A549 (cell line): ENCODE results near the gene ADARB2. TPM values are rescaled to one million over a fixed set of nuclear protein-coding genes. Genes with fewer than 3 reads are reported as not detected.

Source experiments
- ATAC-seq, 2 experiments: fragments of 200-7000 bp in 1 of 2; fragments of >200 bp in 1 of 2; cut with Nextera tagmentation in 1 of 2; cut with Tn5 transposase in 1 of 2; 3 replicates each; pipeline versions ENCODE4 v1.8.0 to v1.9.1; 2018 to 2020; ENCODE audit warnings: mild to moderate bottlenecking in 1 of 2, moderate library complexity in 1 of 2
- CTCF ChIA-PET: fragments of 300-600 bp; sonication (Branson Sonifier 250); formaldehyde crosslinking; extraction: SDS; loops from one replicate; lab custom pipeline; 2021; ENCODE audit warnings: antibody characterized with exemption, inconsistent platforms; lab: Yijun Ruan, JAX
- POLR2A ChIA-PET: fragments of 350-600 bp; formaldehyde crosslinking; extraction: SDS; loops from one replicate; lab custom pipeline; 2021; ENCODE audit warnings: antibody characterized with exemption, inconsistent platforms; lab: Yijun Ruan, JAX
- DNase-seq, 2 experiments: peaks; one replicate each; pipeline versions ENCODE4 v3.0.0 to v3.0.0-alpha.2; 2011 to 2016; ENCODE audit warnings: low read depth in 1 of 2, low spot score in 1 of 2
- FAIRE-seq: peaks from 2 replicates; lab custom pipeline; 2011; peaks lifted over from hg19 to GRCh38; lab: Jason Lieb, UNC
- H3K27ac ChIP-seq, 2 experiments: fragments of >200 bp; sonication (Bioruptor Twin); formaldehyde crosslinking; 3 replicates each; pipeline ENCODE4 v1.5.1; 2016 to 2017
- H3K4me1 ChIP-seq: fragments of >200 bp; sonication (Bioruptor Twin); formaldehyde crosslinking; 3 replicates; pipeline ENCODE4 v1.6.1; 2016
- H3K4me2 ChIP-seq: fragments of >200 bp; sonication (Bioruptor Twin); formaldehyde crosslinking; 3 replicates; pipeline ENCODE4 v1.6.1; 2016
- H3K4me3 ChIP-seq: fragments of >200 bp; sonication (Bioruptor Twin); formaldehyde crosslinking; 3 replicates; pipeline ENCODE4 v1.5.1; 2016
- H3K9me3 ChIP-seq: fragments of >200 bp; sonication (Bioruptor Twin); formaldehyde crosslinking; 3 replicates; pipeline ENCODE4 v1.6.1; 2016
- ATOH8 ChIP-seq: fragments of 250-450 bp; sonication (Bioruptor Pico); IDR thresholded peaks from 2 replicates; pipeline ENCODE4 v1.5.0; 2020; ENCODE audit warnings: low read depth, mild to moderate bottlenecking, moderate library complexity
- BCL3 ChIP-seq: fragments of >200 bp; sonication (Bioruptor Twin); formaldehyde crosslinking; IDR thresholded peaks from 3 replicates; pipeline ENCODE4 v1.6.1; 2016
- BHLHE40 ChIP-seq: IDR thresholded peaks from 2 replicates; pipeline ENCODE4 v1.6.1; 2012; ENCODE audit warnings: low read depth, low read length, inconsistent platforms
- CHD2 ChIP-seq: fragments of 150-350 bp; IDR thresholded peaks from 2 replicates; pipeline ENCODE4 v1.6.1; 2014; ENCODE audit warnings: low read length; ENCODE audit not compliant: partially characterized antibody
- CHD4 ChIP-seq: fragments of 200-600 bp; sonication (generic); IDR thresholded peaks from 2 replicates; pipeline ENCODE4 v1.6.1; 2016; ENCODE audit warnings: antibody characterized with exemption, mild to moderate bottlenecking, borderline replicate concordance
- E2F6 ChIP-seq: IDR thresholded peaks from 2 replicates; pipeline ENCODE4 v1.6.1; 2012; ENCODE audit warnings: low read depth, borderline replicate concordance
- EHMT2 ChIP-seq: fragments of 200-600 bp; sonication (generic); IDR thresholded peaks from 2 replicates; pipeline ENCODE4 v1.6.1; 2016; ENCODE audit warnings: antibody characterized with exemption, low read depth, mild to moderate bottlenecking, moderate library complexity
- ELK1 ChIP-seq: fragments of 150-350 bp; IDR thresholded peaks from 2 replicates; pipeline ENCODE4 v1.6.1; 2014; ENCODE audit warnings: low read depth, mild to moderate bottlenecking, low read length
- ESRRA ChIP-seq: fragments of 150-350 bp; IDR thresholded peaks from 2 replicates; pipeline ENCODE4 v1.6.1; 2014; ENCODE audit warnings: mild to moderate bottlenecking, low read length, borderline replicate concordance
- FOXS1 ChIP-seq: fragments of 250-450 bp; sonication (Bioruptor Pico); IDR thresholded peaks from 2 replicates; pipeline ENCODE4 v1.5.0; 2020; ENCODE audit warnings: mild to moderate bottlenecking, moderate library complexity
- HES2 ChIP-seq: fragments of >200 bp; sonication (Bioruptor Twin); formaldehyde crosslinking; IDR thresholded peaks from 2 replicates; pipeline ENCODE4 v1.6.1; 2016
- HEYL ChIP-seq: fragments of 250-450 bp; sonication (Bioruptor Pico); IDR thresholded peaks from 2 replicates; pipeline ENCODE4 v1.8.0; 2021; ENCODE audit warnings: mild to moderate bottlenecking, moderate library complexity
- HOXB5 ChIP-seq: fragments of 250-450 bp; sonication (Bioruptor Pico); IDR thresholded peaks from 2 replicates; pipeline ENCODE4 v1.5.0; 2020; ENCODE audit warnings: mild to moderate bottlenecking, moderate library complexity
- MAFK ChIP-seq: fragments of 450-650 bp; IDR thresholded peaks from 2 replicates; pipeline ENCODE4 v1.6.1; 2014; ENCODE audit not compliant: partially characterized antibody
- MYC ChIP-seq: IDR thresholded peaks from 2 replicates; pipeline ENCODE4 v1.6.1; 2012; ENCODE audit warnings: mild to moderate bottlenecking, inconsistent platforms, low read length, improper control_type of control experiment, borderline replicate concordance
- NFE2L2 ChIP-seq: fragments of 150-350 bp; conservative IDR thresholded peaks from 2 replicates; pipeline ENCODE4 v1.6.1; 2014; ENCODE audit warnings: low read length
- NR3C1 ChIP-seq: fragments of >200 bp; sonication (Bioruptor Twin); formaldehyde crosslinking; IDR thresholded peaks from 3 replicates; pipeline ENCODE4 v1.6.1; 2017
- PHF8 ChIP-seq: fragments of 200-600 bp; sonication (generic); IDR thresholded peaks from 2 replicates; pipeline ENCODE4 v1.6.1; 2016; ENCODE audit warnings: low read depth, mild to moderate bottlenecking, antibody characterized with exemption, moderate library complexity, borderline replicate concordance
- POLR2A ChIP-seq: IDR thresholded peaks from 2 replicates; pipeline ENCODE4 v1.6.1; 2012; ENCODE audit warnings: mild to moderate bottlenecking, low read length
- POLR2AphosphoS2 ChIP-seq: conservative IDR thresholded peaks from 2 replicates; pipeline ENCODE4 v1.6.1; 2012; ENCODE audit warnings: low read length, improper control_type of control experiment, inconsistent platforms
- RAD21 ChIP-seq, 2 experiments: fragments of >200 bp in 1 of 2; sonication (Bioruptor Twin) in 1 of 2; formaldehyde crosslinking in 1 of 2; IDR thresholded peaks in 1 of 2; conservative IDR thresholded peaks in 1 of 2; 2 replicates in 1 of 2; 3 replicates in 1 of 2; pipeline ENCODE4 v1.6.1; 2012 to 2018; ENCODE audit warnings: inconsistent platforms in 1 of 2
- RARB ChIP-seq: fragments of 250-450 bp; sonication (Bioruptor Pico); IDR thresholded peaks from 2 replicates; pipeline ENCODE4 v1.8.0; 2021; ENCODE audit warnings: mild to moderate bottlenecking, moderate library complexity
- SREBF2 ChIP-seq: fragments of 450-650 bp; IDR thresholded peaks from 2 replicates; pipeline ENCODE4 v1.6.1; 2014; ENCODE audit warnings: mild to moderate bottlenecking, moderate library complexity
- TFCP2L1 ChIP-seq: fragments of 250-450 bp; sonication (Bioruptor Pico); IDR thresholded peaks from 2 replicates; pipeline ENCODE4 v1.5.0; 2021; ENCODE audit warnings: mild to moderate bottlenecking
- USF2 ChIP-seq: fragments of 450-650 bp; IDR thresholded peaks from 2 replicates; pipeline ENCODE4 v1.6.1; 2014; ENCODE audit warnings: antibody characterized with exemption
- ZFP36 ChIP-seq: fragments of 450-650 bp; IDR thresholded peaks from 2 replicates; pipeline ENCODE4 v1.6.1; 2014; ENCODE audit warnings: borderline replicate concordance; ENCODE audit not compliant: partially characterized antibody
- ZNF302 ChIP-seq: fragments of 250-450 bp; sonication (Bioruptor Pico); IDR thresholded peaks from 2 replicates; pipeline ENCODE4 v1.9.0; 2021; ENCODE audit warnings: inconsistent platforms, mild to moderate bottlenecking, moderate library complexity
- WGBS: methylation state at CpG from one replicate; pipeline ENCODE4 v1.1.6; 2017; ENCODE audit errors: missing lambda C conversion rate; 5-methylcytosine and 5-hydroxymethylcytosine counted together
- polyA plus RNA-seq, 4 experiments: library from polyadenylated mRNA; depleted of rRNA in 3 of 4; stranded (reverse); fragments of >200 nt; fragmentation: RNase III in 1 of 4; extraction: RNeasy Plus Mini Kit Qiagen cat#74134 plus additional on column Dnase treatment in 1 of 4; gene quantifications; 2 replicates in 3 of 4; 3 replicates in 1 of 4; pipeline ENCODE4 v1.2.3, GENCODE V29; 2011 to 2017

The ADARB2 gene
- polyA plus RNA-seq, 2 of the 4 experiments (the other 2 are of a cell fraction): not detected

- TF ChIP-seq ELK1 (no peak), HOXB5 (CRISPR knock-in tag) (no peak), ATOH8 (CRISPR knock-in tag) (no peak), ZNF302 (CRISPR knock-in tag) (no peak), NR3C1 (no peak), CHD2 (no peak), RAD21 (conservative IDR thresholded peaks at IDR 0.05 in 1 of 2, IDR thresholded peaks at IDR 0.05 in 1 of 2) (no peak), PHF8 (no peak)
These were observed 437.1 kb downstream of the ADARB2 start (continued) for GRCh38 chr10:1300218-1300617.

- Histone ChIP-seq H3K4me2 (no peak overlapping the region), H3K4me1 (no peaks in the 10 kb centered on the region), H3K9me3 (no peaks in the 10 kb centered on the region), H3K27ac (no peak overlapping the region), H3K4me3 (no peak overlapping the region)
- DNase-seq (no peak), FAIRE-seq (no peak), ATAC-seq (peak in 1 of 2 experiments; percentile 41; a peak in 3 of 6 replicates)
- TF ChIP-seq FOXS1 (CRISPR knock-in tag) (no peak), NR3C1 (no peak), HEYL (CRISPR knock-in tag) (no peak), POLR2A (no peak), CHD2 (no peak), RARB (CRISPR knock-in tag) (no peak), ESRRA (no peak), E2F6 (no peak), MAFK (no peak), EHMT2 (no peak)
- ChIA-PET CTCF (no interaction called here), POLR2A (no interaction called here)
- 18% methylated on average over 12 of the region's 12 CpGs for WGBS
These were observed 438.1 kb downstream of the ADARB2 start for GRCh38 chr10:1299041-1299726.

GRCh38 chr10:1297566-1298301 is 439.6 kb downstream of the ADARB2 start:
- H3K4me1 ChIP-seq: no peaks in the 10 kb centered on the region
- H3K4me2 ChIP-seq: no peak overlapping the region
- ChIA-PET CTCF (no interaction called here), POLR2A (no interaction called here)
- 28% methylated on average over 12 of the region's 14 CpGs for WGBS
- ATAC-seq: peak; percentile 10 to 66; a peak in 4 of 6 replicates
- H3K9me3 ChIP-seq: no peaks in the 10 kb centered on the region; the same call in 2 of the 3 replicates
- H3K4me3 ChIP-seq: no peak overlapping the region
- no peak overlapping the region for H3K27ac ChIP-seq
- no peak for DNase-seq
- no peak for FAIRE-seq
- TF ChIP-seq NFE2L2 (no peak), POLR2A (no peak), NR3C1 (no peak), TFCP2L1 (CRISPR knock-in tag) (no peak), BCL3 (no peak), BHLHE40 (no peak), EHMT2 (no peak), ZFP36 (no peak), RAD21 (conservative IDR thresholded peaks at IDR 0.05 in 1 of 2, IDR thresholded peaks at IDR 0.05 in 1 of 2) (no peak), SREBF2 (no peak), HES2 (no peak), ELK1 (no peak), MYC (no peak), PHF8 (no peak), CHD4 (no peak), USF2 (no peak), POLR2AphosphoS2 (no peak)
